SK-N-SH treated with all-trans-retinoic acid at 6 μM for 48 hours (cell line): ENCODE results near the gene MRPS35.

Experiments used
- ATAC-seq: fragments of 200-7000 bp; cut with Tn5 transposase; 3 replicates; pipeline ENCODE4 v1.9.1; 2020; ENCODE audit warnings: mild to moderate bottlenecking, moderate library complexity
- ARNTL ChIP-seq: fragments of 450-650 bp; formaldehyde crosslinking; IDR thresholded peaks from 2 replicates; pipeline ENCODE4 v1.5.0; 2020; ENCODE audit warnings: low read depth, mild to moderate bottlenecking, moderate library complexity, borderline replicate concordance
- BACH2 ChIP-seq: fragments of 250-450 bp; sonication (Bioruptor Pico); IDR thresholded peaks from 2 replicates; pipeline ENCODE4 v1.9.0; 2021; ENCODE audit warnings: mild to moderate bottlenecking, borderline replicate concordance
- CREB5 ChIP-seq: fragments of 250-450 bp; sonication (Bioruptor Pico); IDR thresholded peaks from 2 replicates; pipeline ENCODE4 v1.5.1; 2020; ENCODE audit warnings: low read depth, mild to moderate bottlenecking, moderate library complexity
- CSDC2 ChIP-seq: fragments of 250-450 bp; sonication (Bioruptor Pico); IDR thresholded peaks from 2 replicates; pipeline ENCODE4 v1.5.0; 2020; ENCODE audit warnings: mild to moderate bottlenecking, moderate library complexity
- CSRNP3 ChIP-seq: fragments of 250-450 bp; sonication (Bioruptor Pico); IDR thresholded peaks from 2 replicates; pipeline ENCODE4 v1.5.1; 2021; ENCODE audit warnings: mild to moderate bottlenecking, moderate library complexity
- ESRRG ChIP-seq: fragments of 250-450 bp; sonication (Bioruptor Pico); IDR thresholded peaks from 2 replicates; pipeline ENCODE4 v1.6.1; 2021; ENCODE audit warnings: mild to moderate bottlenecking
- ISL1 ChIP-seq: fragments of 250-450 bp; sonication (Bioruptor Pico); IDR thresholded peaks from 2 replicates; pipeline ENCODE4 v2.1.2; 2022; ENCODE audit warnings: mild to moderate bottlenecking, moderate library complexity
- OSR1 ChIP-seq: fragments of 250-450 bp; sonication (Bioruptor Pico); IDR thresholded peaks from 2 replicates; pipeline ENCODE4 v1.8.0; 2022; ENCODE audit warnings: moderate library complexity, mild to moderate bottlenecking, inconsistent platforms
- POU6F1 ChIP-seq: fragments of 250-450 bp; sonication (Bioruptor Pico); IDR thresholded peaks from 2 replicates; pipeline ENCODE4 v1.8.0; 2021; ENCODE audit warnings: low read depth, mild to moderate bottlenecking, moderate library complexity, borderline replicate concordance
- PPARA ChIP-seq: fragments of 250-450 bp; sonication (Bioruptor Pico); IDR thresholded peaks from 2 replicates; pipeline ENCODE4 v1.5.0; 2020; ENCODE audit warnings: mild to moderate bottlenecking, borderline replicate concordance
- RARB ChIP-seq: fragments of 250-450 bp; sonication (Bioruptor Pico); IDR thresholded peaks from 2 replicates; pipeline ENCODE4 v1.8.0; 2021; ENCODE audit warnings: mild to moderate bottlenecking, moderate library complexity
- TOX ChIP-seq: fragments of 250-450 bp; sonication (Bioruptor Pico); IDR thresholded peaks from 2 replicates; pipeline ENCODE4 v1.8.0; 2021; ENCODE audit warnings: mild to moderate bottlenecking, moderate library complexity, borderline replicate concordance
- TSHZ2 ChIP-seq: fragments of 250-450 bp; sonication (Bioruptor Pico); IDR thresholded peaks from 2 replicates; pipeline ENCODE4 v1.5.0; 2020; ENCODE audit warnings: mild to moderate bottlenecking, moderate library complexity
- ZC3H10 ChIP-seq: fragments of 250-450 bp; sonication (Bioruptor Pico); IDR thresholded peaks from 2 replicates; pipeline ENCODE4 v1.5.1; 2021; ENCODE audit warnings: mild to moderate bottlenecking, moderate library complexity
- ZFP3 ChIP-seq: fragments of 250-450 bp; sonication (Bioruptor Pico); IDR thresholded peaks from 2 replicates; pipeline ENCODE4 v1.5.0; 2020; ENCODE audit warnings: mild to moderate bottlenecking, moderate library complexity
- ZFP30 ChIP-seq: fragments of 450-650 bp; formaldehyde crosslinking; IDR thresholded peaks from 2 replicates; pipeline ENCODE4 v1.5.0; 2022; ENCODE audit warnings: mild to moderate bottlenecking, moderate library complexity
- ZNF565 ChIP-seq: fragments of 450-650 bp; formaldehyde crosslinking; conservative IDR thresholded peaks from 2 replicates; pipeline ENCODE4 v1.5.0; 2020; ENCODE audit warnings: low read depth, mild to moderate bottlenecking, moderate library complexity
- ZNF8 ChIP-seq: fragments of 450-650 bp; formaldehyde crosslinking; IDR thresholded peaks from 2 replicates; pipeline ENCODE4 v1.5.0; 2020; ENCODE audit warnings: mild to moderate bottlenecking, moderate library complexity

Gene MRPS35

GRCh38 chr12:27672051-27672450 is 38.6 kb upstream of the MRPS35 start:
- ATAC-seq, result no peak
- TF ChIP-seq TSHZ2, result no peak
- TF ChIP-seq BACH2, result no peak
- no peak for TF ChIP-seq POU6F1 (CRISPR knock-in tag)
- TF ChIP-seq ZFP30 (CRISPR knock-in tag), result no peak
- TF ChIP-seq OSR1 (CRISPR knock-in tag), result no peak
- TF ChIP-seq TOX, result no peak
- no peak for TF ChIP-seq CSRNP3 (CRISPR knock-in tag)

GRCh38 chr12:27672643-27673042 is 38.0 kb upstream of the MRPS35 start:
- ATAC-seq, result no peak
- TF ChIP-seq ISL1 (CRISPR knock-in tag), result no peak
- TF ChIP-seq ZFP3 (CRISPR knock-in tag), result no peak
- TF ChIP-seq ARNTL (CRISPR knock-in tag), result no peak
- no peak for TF ChIP-seq BACH2
- TF ChIP-seq ZNF8 (CRISPR knock-in tag), result no peak
- no peak for TF ChIP-seq TSHZ2
- TF ChIP-seq POU6F1 (CRISPR knock-in tag), result no peak
- TF ChIP-seq CSRNP3 (CRISPR knock-in tag), result no peak

GRCh38 chr12:27673101-27673718 is 37.4 kb upstream of the MRPS35 start:
- TF ChIP-seq OSR1 (CRISPR knock-in tag), result no peak
- ATAC-seq, result no peak

- ATAC-seq, result no peak
- TF ChIP-seq RARB (CRISPR knock-in tag), result no peak
- no peak for TF ChIP-seq ZNF565 (CRISPR knock-in tag)
- TF ChIP-seq ESRRG, result no peak
- TF ChIP-seq CSRNP3 (CRISPR knock-in tag), result no peak
- TF ChIP-seq ZC3H10 (CRISPR knock-in tag), result no peak
- TF ChIP-seq ISL1 (CRISPR knock-in tag), result no peak
- no peak for TF ChIP-seq ZFP30 (CRISPR knock-in tag)
- no peak for TF ChIP-seq CSDC2 (CRISPR knock-in tag)
- TF ChIP-seq CREB5 (CRISPR knock-in tag), result no peak
- no peak for TF ChIP-seq ARNTL (CRISPR knock-in tag)
- TF ChIP-seq PPARA (CRISPR knock-in tag), result no peak
- no peak for TF ChIP-seq BACH2
Observed at GRCh38 chr12:27674989-27675388, 35.6 kb upstream of the MRPS35 start.
